DMS153 treated with DMSO at 0.1 percent for 48 hours (cell line): ENCODE data around the gene KRT28.

Experiments
- DNase-seq: peaks from one replicate; lab custom pipeline; 2025; ENCODE audit not compliant: unreplicated experiment; lab: John Stamatoyannopoulos, UW

KRT28 gene, protein sequence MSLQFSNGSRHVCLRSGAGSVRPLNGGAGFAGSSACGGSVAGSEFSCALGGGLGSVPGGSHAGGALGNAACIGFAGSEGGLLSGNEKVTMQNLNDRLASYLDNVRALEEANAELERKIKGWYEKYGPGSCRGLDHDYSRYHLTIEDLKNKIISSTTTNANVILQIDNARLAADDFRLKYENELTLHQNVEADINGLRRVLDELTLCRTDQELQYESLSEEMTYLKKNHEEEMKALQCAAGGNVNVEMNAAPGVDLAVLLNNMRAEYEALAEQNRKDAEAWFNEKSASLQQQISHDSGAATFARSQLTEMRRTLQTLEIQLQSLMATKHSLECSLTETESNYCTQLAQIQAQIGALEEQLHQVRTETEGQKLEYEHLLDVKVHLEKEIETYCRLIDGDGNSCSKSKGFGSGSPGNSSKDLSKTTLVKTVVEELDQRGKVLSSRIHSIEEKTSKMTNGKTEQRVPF

DNA sequence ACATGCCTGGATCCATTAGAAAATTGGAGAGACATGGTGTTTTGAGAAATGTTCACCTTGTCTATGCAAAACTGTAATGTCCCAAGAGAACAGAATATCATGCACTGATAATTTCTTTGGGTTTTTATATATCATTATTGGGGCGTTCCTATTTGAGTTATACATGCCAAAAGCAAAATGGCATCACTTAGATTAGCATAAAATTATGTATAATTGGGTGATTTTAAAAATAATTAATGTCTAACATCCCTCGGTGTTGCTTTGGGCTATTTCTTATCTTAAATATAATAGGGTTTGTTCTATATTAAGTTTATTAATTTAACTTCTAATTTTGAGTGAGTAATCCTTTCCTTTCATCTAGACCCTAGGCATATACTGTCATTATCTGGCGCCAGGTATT lies at the start of gene KRT28:
Gene KRT28, minus strand, starts transcription at position 101 of the 400 bp plus-strand sequence. Its CDS starts 66 bp downstream, at position 35.
- no peak for DNase-seq

DNA sequence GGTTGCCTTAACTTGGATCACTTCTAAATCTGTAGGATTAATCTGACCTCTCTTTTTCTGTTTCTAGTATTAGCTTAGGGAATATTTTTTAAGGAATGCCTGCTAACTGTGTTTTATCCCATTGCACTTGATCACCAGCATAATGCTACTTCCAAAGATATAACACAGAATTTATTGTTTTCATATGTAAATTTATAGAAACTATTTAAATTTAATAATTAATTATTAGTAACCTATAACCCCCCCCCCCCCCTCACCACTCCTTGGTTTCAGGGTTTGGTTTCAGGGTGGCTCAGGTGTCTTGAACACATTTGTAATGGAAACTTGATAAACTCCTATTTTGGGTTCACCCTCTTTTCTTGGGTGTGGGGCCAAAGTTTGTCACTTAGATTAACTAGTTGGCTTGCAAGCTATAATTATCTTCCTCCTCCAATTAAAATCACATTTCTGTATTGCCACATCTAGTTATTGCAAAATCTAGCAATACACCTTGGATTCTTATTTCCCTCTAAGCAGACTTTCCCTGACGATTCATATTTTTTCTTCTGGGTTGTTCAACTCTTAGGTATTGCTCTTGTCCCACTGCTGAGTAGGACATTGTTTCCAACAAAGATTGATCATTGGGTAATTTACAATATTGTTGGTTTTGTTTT lies 49.0 kb upstream of the KRT28 start:
- no peak for DNase-seq

DNA sequence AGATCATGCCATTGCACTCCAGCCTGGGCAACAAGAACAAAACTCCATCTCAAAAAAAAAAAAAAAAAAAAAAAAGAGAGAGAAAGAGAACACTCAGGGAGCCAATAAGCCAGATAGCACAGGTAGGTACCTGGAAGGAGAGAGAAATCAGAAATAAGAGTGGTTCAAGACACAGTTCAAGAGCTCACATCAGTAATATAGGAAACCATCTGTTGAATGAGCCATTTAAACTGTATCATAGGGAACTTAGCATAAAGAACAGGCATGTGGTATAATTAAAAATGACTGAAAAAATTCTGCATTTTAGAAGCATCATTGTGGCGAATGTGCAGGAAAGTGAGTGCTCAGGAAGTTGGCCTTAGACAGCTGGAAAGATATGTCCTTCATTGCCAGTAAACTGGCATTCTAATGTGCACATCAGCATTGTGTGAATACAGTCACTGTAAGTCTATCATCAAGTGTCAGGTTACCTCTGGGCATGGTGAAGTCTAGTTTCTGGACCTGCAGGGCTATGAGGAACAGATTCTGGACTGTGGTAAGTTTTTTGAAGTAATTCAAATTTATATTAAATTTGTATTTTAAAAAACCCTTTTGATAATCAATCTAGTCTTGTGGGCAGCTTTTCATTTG lies 46.9 kb upstream of the KRT28 start:
- no peak for DNase-seq

DNA sequence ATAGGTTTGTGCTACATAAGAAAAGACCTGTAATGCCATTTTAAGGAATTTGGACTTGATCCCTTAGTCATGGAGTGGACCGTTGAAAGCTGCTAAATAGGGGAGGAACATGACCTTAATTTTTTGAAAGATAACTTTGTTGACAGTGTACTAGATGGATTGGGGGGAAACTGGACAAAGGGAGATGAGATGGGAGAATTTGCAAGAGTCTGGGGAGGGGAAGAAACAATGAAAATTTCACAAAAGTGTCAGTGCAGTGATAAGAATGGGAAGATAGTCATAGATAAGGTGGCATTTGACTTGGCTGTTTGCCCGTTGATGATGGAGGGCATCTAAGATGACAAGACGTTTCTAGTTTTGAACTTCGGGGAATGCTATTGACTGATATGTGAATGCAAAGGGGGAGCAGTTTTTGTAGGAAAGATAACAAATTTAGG lies 44.9 kb upstream of the KRT28 start:
- DNase-seq = no peak

DNA sequence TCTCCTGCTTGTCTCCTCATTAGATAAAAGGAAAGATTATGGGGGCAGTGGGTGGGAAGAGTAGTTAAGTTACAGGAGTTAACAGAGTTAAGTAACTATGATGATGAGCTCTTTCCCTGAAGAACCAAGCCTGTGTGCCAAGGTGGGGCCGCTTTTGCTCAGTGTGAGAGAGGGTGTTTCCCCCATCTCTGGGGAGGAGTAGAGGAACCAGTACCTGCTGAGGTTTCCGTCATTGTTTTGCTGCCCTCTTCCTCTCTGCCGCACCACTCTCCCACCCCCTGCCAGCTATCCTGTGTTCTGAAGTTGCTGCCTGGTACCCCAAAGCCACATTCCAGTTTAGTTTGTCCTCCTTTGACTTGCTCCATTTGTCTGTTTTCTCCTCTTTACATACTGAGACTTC lies 43.5 kb upstream of the KRT28 start:
- DNase-seq = no peak

DNA sequence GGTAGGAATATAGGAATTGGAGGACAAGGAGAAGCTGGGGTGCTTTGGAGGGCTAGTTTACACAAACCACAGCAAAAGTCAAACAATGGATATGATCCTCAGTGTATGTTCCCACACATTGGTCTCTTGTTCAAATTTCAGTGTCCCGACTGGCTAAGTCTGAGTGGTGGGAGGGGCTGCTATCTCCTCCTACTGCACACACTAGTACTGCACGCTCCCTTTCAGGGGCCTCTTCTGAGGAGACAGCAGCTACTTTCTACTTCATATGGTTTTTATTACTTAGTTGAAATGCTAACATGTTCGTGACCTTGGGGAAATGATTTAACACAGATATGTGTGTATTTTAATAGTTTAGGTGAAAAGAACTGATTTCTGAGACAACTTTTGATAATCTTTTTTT lies 41.5 kb upstream of the KRT28 start:
- DNase-seq = no peak

DNA sequence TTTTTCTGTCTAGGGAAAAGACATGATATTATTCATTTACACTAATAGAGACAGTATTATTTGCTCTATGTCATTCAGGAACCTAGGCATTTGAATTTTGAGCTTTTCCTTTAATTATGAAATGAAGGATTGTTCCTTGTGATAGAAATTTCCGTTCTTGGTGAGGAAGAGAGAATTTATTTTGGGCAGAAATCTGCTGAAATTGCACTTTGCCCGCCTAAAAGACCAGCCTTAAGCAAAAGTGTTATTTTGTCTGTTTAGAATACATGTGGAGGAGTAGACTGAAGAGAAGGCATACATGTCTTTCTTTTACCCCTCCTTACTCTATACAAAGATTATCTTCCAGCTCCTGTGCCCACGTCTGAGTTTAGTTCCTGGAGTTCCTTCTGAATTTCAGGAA lies 39.4 kb upstream of the KRT28 start:
- DNase-seq = no peak

DNA sequence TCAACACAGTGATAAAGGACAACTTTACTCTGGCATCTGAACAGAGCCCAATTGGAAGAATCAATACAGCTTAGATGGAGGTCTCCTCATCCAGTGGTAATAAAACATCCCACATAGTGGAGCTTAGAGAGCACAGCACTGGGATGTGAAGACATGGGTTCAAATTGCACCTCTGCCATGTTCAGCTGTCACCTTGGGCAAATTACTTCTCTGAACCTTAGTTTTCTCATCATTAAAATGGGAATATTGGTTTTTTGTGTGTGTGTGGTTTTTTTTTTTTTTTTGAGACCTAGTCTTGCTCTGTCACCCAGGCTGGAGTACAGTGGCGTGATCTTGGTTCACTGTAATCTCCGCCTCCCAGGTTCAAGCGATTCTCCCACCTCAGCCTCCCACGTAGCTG lies 36.3 kb upstream of the KRT28 start:
- DNase-seq = no peak

DNA sequence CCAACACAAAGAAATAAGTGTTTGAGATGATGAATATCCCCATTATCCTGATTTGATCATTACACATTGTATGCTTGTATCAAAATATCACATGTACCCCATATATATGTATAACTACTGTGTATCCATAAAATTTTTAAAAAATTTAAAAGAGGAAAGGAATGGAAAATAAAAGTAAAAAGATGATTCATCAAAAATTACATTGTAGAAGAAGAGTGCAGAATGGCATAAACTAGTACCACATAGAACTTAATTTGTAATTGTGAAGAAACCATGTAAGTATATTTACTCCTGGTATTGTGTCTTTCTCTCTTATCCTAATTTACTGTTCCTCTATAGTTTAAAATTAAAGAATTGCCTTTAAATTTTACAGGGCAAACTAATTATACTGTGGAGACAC lies 34.1 kb upstream of the KRT28 start:
- no peak for DNase-seq

DNA sequence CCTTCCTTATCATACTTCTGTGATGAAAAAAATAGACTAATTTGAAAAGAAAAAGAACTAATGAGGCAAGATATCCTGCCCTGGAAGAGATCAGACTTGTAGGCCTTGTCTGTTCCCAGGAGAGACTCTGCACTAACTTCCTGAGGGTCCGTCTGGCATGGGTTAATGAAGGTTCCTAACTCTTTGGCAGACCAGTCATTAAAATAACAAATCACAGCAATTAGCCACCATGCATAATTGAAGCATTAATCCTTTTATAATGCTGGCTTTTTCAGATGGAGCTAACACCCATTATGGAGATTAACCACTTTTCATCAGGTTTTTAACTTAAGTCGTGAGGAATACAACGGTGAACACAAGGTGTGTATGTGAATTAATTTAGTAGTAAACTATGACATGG lies 33.1 kb upstream of the KRT28 start:
- no peak for DNase-seq

DNA sequence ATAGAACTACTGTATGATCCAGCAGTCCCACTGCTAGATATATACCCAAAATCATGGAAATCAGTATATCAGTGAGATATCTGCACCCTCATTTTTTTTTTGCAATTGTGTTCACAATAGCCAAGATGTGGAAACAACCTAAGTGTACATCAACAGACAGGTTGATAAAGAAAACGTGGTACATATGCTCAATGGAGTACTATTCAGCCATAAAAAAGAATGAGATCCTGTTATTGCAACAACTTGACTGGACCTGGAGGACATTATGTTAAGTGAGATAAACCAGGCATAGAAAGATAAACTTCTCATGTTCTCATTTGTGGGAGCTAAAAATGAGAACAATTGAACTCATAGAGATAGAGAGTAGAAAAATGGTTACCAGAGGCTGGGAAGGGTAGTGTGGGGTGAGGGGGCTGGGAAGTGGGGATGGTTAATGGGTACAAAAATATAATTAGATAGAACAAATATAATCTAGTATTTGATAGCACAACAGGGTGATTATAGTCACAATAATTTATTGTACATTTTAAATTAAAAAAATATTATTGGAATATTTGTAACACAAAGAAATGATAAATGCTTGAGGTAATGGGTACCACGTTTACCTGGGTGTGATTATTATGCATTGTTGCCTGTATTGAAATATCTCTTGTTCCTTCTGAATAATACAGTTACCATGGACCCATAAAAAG lies 30.5 kb upstream of the KRT28 start:
- DNase-seq = no peak

DNA sequence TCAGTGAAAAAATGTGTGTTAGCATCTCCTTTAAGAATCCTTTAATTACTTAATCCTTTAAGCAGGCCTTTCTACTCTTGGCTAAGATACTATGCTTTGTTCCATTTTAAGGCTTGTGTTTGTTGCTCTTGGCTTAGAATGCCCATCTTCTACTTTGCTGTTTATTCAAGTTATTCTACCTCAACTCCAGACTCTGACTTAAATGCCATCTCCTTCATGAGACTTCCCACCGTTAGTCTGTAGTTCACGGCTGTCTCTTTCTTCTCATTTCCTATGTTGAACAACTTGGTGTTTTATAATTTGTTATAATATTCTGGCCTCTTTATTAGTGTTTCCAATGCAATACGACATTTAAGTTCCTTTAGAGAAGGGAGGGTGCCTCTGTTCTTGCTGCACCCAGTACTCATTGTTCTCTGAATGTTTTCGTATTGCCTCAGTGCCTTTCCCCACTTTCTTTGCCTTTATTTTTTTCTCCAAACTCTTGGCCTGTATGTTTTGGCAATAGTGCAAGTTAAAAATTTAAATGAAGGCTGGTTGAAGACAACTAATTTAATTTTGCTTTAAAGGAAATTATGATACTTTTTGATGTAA lies 28.8 kb upstream of the KRT28 start:
- DNase-seq = no peak

DNA sequence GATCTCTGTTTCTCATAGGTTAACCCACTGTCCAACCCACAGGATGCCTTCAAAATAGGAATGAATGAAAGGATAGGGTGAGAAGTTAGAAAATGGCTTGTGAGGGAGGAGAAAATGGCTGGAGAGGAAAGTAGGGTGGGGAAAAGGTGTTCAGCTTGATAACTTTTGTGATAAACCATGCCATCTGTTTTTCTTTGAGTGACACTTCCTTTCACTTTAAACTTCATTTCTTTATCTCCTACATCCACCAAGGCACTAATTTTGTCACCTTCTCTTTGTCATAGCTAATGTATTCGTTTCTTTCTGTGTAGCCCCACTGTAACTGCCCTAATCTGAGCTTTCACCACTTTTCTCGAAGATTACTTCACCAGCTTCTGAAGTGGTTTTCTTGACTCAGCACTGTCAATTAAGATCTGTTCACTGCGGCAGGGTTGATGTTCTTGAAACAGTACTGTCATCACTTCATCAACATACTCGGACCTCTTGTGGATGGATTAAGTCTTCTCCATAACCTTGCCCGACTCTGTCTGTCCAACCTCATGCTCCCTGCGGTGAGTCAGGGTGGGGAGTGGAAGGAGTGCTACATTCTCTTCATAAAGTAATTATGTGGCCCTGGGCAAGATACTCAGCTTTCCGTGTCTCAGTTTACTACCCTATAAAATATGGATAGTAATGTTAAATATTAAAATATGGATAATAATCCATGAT lies 28.1 kb upstream of the KRT28 start:
- DNase-seq = no peak

DNA sequence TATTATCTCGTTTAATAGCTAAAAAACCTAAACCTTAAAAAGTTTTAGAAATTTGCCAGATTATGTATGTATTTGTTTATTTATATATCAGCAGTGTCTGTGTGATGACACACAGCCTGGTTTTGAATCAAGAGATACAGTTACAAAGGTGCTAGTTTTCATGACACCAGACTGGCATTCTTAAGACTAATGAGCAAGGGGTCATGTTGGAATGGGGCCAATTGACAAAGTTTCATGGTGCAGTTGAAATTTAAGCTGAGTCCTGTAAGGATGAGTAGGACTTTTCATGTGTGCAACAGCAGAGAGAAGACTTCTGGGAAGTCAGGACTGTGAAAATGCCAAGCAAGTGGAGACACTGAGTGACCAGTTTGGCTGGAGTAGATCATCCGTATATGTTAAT lies 25.8 kb upstream of the KRT28 start:
- DNase-seq = no peak

DNA sequence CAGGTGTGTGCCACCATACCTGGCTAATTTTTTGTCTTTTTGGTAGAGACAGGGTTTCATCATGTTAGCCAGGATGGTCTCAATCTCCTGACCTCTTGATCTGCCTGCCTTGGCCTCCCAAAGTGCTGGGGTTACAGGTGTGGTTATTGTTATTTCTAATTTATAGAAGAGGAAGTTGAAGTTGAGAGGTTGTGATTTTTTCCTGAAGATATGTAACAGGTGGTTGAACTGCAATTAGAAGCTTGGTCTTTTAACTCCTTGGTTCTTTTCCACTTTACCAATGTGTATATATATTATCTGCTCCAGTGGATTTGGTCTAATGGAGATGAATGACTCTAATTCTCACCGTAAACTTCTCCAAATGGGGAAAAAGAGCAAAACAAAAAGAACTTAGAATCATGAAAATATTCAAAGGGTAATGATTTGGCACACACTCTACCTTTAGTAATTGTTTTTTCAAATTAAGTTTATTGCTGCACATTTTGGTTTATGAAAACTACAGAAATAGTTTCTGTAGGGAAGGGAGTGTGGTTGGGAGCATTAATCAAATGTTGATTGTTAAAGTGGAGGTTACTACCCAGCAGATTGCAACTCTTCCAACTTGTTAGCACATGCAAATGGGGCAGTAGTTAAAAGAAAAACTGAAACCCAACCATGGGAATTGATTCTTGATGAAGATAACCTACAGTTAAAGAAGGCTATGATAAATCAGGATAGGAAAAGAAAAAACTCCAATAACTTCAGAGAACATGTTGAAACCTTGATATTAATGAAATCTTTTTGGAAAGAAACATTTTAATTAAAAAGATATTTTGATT lies 24.5 kb upstream of the KRT28 start:
- DNase-seq = no peak

DNA sequence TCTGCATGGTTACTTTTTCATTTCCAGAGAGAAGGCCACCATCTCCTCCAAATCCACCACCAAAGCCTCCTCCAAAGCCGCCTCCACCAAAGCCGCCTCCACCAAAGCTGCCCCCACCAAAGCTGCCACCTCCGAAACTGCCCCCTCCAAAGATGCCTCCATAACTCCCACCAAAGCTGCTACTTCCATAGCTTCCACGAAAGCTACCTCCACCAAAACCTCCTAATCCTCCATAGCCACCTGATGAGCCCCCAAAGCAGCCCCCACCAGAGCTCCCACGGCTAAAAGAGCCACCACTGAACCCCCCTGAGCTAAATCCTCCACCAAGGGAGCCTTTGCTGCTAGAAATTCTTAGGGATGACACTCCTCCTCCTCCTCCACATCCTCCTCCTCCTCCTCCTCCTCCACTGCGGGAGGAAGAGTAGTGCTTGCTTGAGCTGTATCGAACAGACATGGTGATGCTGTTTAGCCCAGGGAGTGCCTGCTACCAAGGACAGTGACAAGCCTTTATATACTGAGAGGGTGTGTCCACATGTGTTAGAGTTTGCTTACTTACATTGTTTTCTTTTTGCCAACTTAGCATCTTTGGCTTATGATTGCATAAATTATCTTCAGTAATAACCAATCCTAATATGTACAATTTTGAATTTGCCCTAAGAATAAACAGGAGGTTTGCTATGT lies 22.5 kb upstream of the KRT28 start, which contains the start of gene KRT10:
Gene KRT10, minus strand, starts transcription at position 483 of the 681 bp plus-strand sequence. Its CDS starts 29 bp downstream, at position 454.
- no peak for DNase-seq

DNA sequence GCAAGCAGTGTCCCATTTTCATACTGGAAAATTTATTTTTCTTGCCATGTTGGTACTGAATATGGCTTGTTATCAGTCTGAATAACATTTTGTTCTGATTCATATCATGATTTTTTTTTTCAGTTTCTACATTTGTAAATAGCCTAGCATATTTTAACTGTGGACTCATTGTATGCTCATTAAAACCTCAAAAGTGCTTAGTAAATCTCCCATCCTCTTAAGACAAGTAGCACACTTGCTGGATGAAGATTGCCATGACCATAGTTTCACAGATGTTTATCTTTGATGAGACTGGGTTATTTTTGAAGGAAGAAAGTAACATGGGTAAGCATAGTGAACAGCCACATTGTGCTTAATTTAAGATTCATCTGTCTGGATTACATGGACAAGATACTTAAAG lies 21.8 kb upstream of the KRT28 start:
- no peak for DNase-seq

DNA sequence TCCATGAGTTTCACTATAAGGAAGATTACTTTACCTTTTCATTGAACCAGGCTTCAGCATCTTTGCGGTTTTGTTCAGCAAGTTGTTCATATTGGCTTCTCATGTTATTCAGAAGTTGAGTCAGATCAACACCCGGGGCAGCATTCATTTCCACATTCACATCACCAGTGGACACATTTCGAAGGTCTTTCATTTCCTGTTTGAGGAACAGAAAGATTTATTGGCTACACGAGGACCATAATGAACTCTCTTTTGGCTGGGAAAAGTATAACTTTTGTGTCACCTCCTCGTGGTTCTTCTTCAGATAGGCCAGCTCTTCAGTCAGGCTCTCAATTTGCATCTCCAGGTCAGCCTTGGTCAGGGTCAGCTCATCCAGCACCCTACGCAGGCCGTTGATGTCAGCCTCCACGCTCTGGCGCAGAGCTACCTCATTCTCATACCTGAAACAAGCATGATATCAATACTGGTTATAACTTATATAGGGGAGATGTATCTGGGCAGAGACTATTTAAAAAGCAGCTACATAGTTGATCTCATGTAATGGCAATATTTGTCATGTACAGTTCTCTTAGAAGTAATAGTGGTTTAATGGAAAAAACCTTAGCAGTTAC lies 20.6 kb upstream of the KRT28 start:
- no peak for DNase-seq
